Effector memory CD8-positive, alpha-beta T cell (primary cell): ENCODE measurements around the gene FMN1.

ENCODE experiments used
- ATAC-seq: fragments of 150-1000 bp; cut with Tn5 transposase; replicated peaks from 2 replicates; pipeline ENCODE4 v1.10.0; 2021; ENCODE audit warnings: mild to moderate bottlenecking, moderate library complexity
- DNase-seq, 3 experiments: peaks; one replicate each; pipeline ENCODE4 v3.0.0; 2021
- H3K27ac Mint-ChIP-seq, 2 donors: one replicate each; pipeline ENCODE4 v1.8.0; 2022; ENCODE audit warnings: mild to moderate bottlenecking in 2 of 2, mixed read lengths in 2 of 2, moderate library complexity in 2 of 2
- H3K27me3 Mint-ChIP-seq, 2 donors: one replicate each; pipeline ENCODE4 v1.8.0; 2022; ENCODE audit warnings: mixed read lengths in 2 of 2
- H3K36me3 Mint-ChIP-seq: one replicate; pipeline ENCODE4 v1.8.0; 2022; ENCODE audit warnings: mild to moderate bottlenecking, moderate library complexity, mixed read lengths; ENCODE audit not compliant: insufficient read depth
- H3K4me1 Mint-ChIP-seq, 2 donors: one replicate each; pipeline ENCODE4 v1.8.0; 2022; ENCODE audit warnings: low read depth in 2 of 2, mixed read lengths in 2 of 2
- H3K4me3 Mint-ChIP-seq, 2 donors: one replicate each; pipeline ENCODE4 v1.8.0; 2022; ENCODE audit warnings: mild to moderate bottlenecking in 2 of 2, mixed read lengths in 2 of 2, moderate library complexity in 2 of 2
- H3K9me3 Mint-ChIP-seq, 2 donors: one replicate each; pipeline ENCODE4 v1.8.0; 2022; ENCODE audit warnings: mixed read lengths in 2 of 2

The FMN1 gene

GRCh38 chr15:33055962-33056361 lies 138.6 kb downstream of the FMN1 start:
- Mint-ChIP-seq H3K27ac (no peak overlapping the region), H3K4me3 (no peak overlapping the region), H3K4me1 (peaks cover 0 to 4% of the 10 kb centered on the region in 2 donors), H3K36me3 (no peaks in the 10 kb centered on the region), H3K27me3 (no peaks in the 10 kb centered on the region), H3K9me3 (peaks cover 0 to 2% of the 10 kb centered on the region in 2 donors)
- DNase-seq: no peak
- ATAC-seq: no peak

GRCh38 chr15:33051528-33051927 lies 143.0 kb downstream of the FMN1 start:
- no peaks in the 10 kb centered on the region for H3K9me3 Mint-ChIP-seq
- no peak overlapping the region for H3K27ac Mint-ChIP-seq
- no peak for DNase-seq
- no peaks in the 10 kb centered on the region for H3K36me3 Mint-ChIP-seq
- no peak for ATAC-seq
- H3K27me3 Mint-ChIP-seq: no peaks in the 10 kb centered on the region
- no peak overlapping the region for H3K4me3 Mint-ChIP-seq
- no peaks in the 10 kb centered on the region for H3K4me1 Mint-ChIP-seq

GRCh38 chr15:33048255-33048654 lies 146.3 kb downstream of the FMN1 start:
- Mint-ChIP-seq H3K27ac (no peak overlapping the region), H3K4me3 (no peak overlapping the region), H3K27me3 (peaks cover 0 to 10% of the 10 kb centered on the region in 2 donors), H3K36me3 (no peaks in the 10 kb centered on the region), H3K9me3 (no peaks in the 10 kb centered on the region), H3K4me1 (no peaks in the 10 kb centered on the region)
- DNase-seq (no peak), ATAC-seq (no peak)

GRCh38 chr15:33047077-33047476 lies 147.4 kb downstream of the FMN1 start:
- H3K27ac Mint-ChIP-seq: no peak overlapping the region
- H3K4me1 Mint-ChIP-seq: no peaks in the 10 kb centered on the region
- peaks cover 0 to 10% of the 10 kb centered on the region in 2 donors for H3K27me3 Mint-ChIP-seq
- no peak overlapping the region for H3K4me3 Mint-ChIP-seq
- DNase-seq (no peak), ATAC-seq (no peak)
- H3K9me3 Mint-ChIP-seq: no peaks in the 10 kb centered on the region
- H3K36me3 Mint-ChIP-seq: no peaks in the 10 kb centered on the region

GRCh38 chr15:33046329-33046728 lies 148.2 kb downstream of the FMN1 start:
- ATAC-seq (no peak), DNase-seq (no peak)
- Mint-ChIP-seq H3K36me3 (no peaks in the 10 kb centered on the region), H3K4me3 (no peak overlapping the region), H3K4me1 (no peaks in the 10 kb centered on the region), H3K27ac (no peak overlapping the region), H3K27me3 (peaks cover 0 to 10% of the 10 kb centered on the region in 2 donors), H3K9me3 (no peaks in the 10 kb centered on the region)

- no peak for DNase-seq
- ATAC-seq: no peak
- Mint-ChIP-seq H3K4me3 (no peak overlapping the region), H3K27me3 (peaks cover 0 to 10% of the 10 kb centered on the region in 2 donors), H3K9me3 (no peaks in the 10 kb centered on the region), H3K36me3 (no peaks in the 10 kb centered on the region), H3K4me1 (no peaks in the 10 kb centered on the region), H3K27ac (no peak overlapping the region)
These were observed 149.3 kb downstream of the FMN1 start for GRCh38 chr15:33045066-33045810.

- ATAC-seq (no peak), DNase-seq (no peak)
- Mint-ChIP-seq H3K4me1 (no peaks in the 10 kb centered on the region), H3K27ac (no peak overlapping the region), H3K4me3 (no peak overlapping the region), H3K27me3 (peaks cover 0 to 10% of the 10 kb centered on the region in 2 donors), H3K9me3 (no peaks in the 10 kb centered on the region), H3K36me3 (no peaks in the 10 kb centered on the region)
These were observed 149.9 kb downstream of the FMN1 start for GRCh38 chr15:33044598-33044997.

GRCh38 chr15:33043636-33044035 lies 150.9 kb downstream of the FMN1 start:
- peaks cover 0 to 10% of the 10 kb centered on the region in 2 donors for H3K27me3 Mint-ChIP-seq
- H3K4me1 Mint-ChIP-seq: no peaks in the 10 kb centered on the region
- H3K4me3 Mint-ChIP-seq: no peak overlapping the region
- H3K27ac Mint-ChIP-seq: no peak overlapping the region
- no peaks in the 10 kb centered on the region for H3K36me3 Mint-ChIP-seq
- no peaks in the 10 kb centered on the region for H3K9me3 Mint-ChIP-seq
- no peak for DNase-seq
- no peak for ATAC-seq

- H3K4me3 Mint-ChIP-seq: no peak overlapping the region
- ATAC-seq: no peak
- H3K4me1 Mint-ChIP-seq: peaks cover 0 to 1% of the 10 kb centered on the region in 2 donors
- DNase-seq: no peak
- H3K27ac Mint-ChIP-seq: no peak overlapping the region
- peaks cover 0 to 10% of the 10 kb centered on the region in 2 donors for H3K27me3 Mint-ChIP-seq
- no peaks in the 10 kb centered on the region for H3K9me3 Mint-ChIP-seq
- no peaks in the 10 kb centered on the region for H3K36me3 Mint-ChIP-seq
These were observed 154.0 kb downstream of the FMN1 start for GRCh38 chr15:33040496-33040895.

- Mint-ChIP-seq H3K27ac (no peak overlapping the region), H3K4me1 (peaks cover 0 to 5% of the 10 kb centered on the region in 2 donors), H3K4me3 (no peak overlapping the region), H3K9me3 (peaks cover 0 to 5% of the 10 kb centered on the region in 2 donors), H3K36me3 (no peaks in the 10 kb centered on the region), H3K27me3 (no peaks in the 10 kb centered on the region)
- DNase-seq (no peak), ATAC-seq (no peak)
These were observed 159.9 kb downstream of the FMN1 start for GRCh38 chr15:33034588-33034987.

- peaks cover 0 to 9% of the 10 kb centered on the region in 2 donors for H3K4me1 Mint-ChIP-seq
- peaks cover 0 to 5% of the 10 kb centered on the region in 2 donors for H3K9me3 Mint-ChIP-seq
- no peaks in the 10 kb centered on the region for H3K36me3 Mint-ChIP-seq
- ATAC-seq: no peak
- no peaks in the 10 kb centered on the region for H3K27me3 Mint-ChIP-seq
- no peak overlapping the region for H3K27ac Mint-ChIP-seq
- no peak for DNase-seq
- no peak overlapping the region for H3K4me3 Mint-ChIP-seq
These were observed 162.5 kb downstream of the FMN1 start for GRCh38 chr15:33032053-33032452.

GRCh38 chr15:33031324-33031821 lies 163.1 kb downstream of the FMN1 start:
- Mint-ChIP-seq H3K9me3 (peaks cover 0 to 5% of the 10 kb centered on the region in 2 donors), H3K4me1 (peaks cover 0 to 9% of the 10 kb centered on the region in 2 donors), H3K27me3 (no peaks in the 10 kb centered on the region), H3K27ac (peak overlapping the region in 1 of 2 donors; percentile 20), H3K36me3 (no peaks in the 10 kb centered on the region), H3K4me3 (no peak overlapping the region)
- ATAC-seq: no peak
- no peak for DNase-seq

- Mint-ChIP-seq H3K4me1 (peaks cover 0 to 7% of the 10 kb centered on the region in 2 donors), H3K9me3 (peaks cover 0 to 5% of the 10 kb centered on the region in 2 donors), H3K36me3 (no peaks in the 10 kb centered on the region), H3K27me3 (no peaks in the 10 kb centered on the region), H3K4me3 (no peak overlapping the region), H3K27ac (no peak overlapping the region)
- ATAC-seq: no peak
- DNase-seq: no peak
These were observed 164.2 kb downstream of the FMN1 start for GRCh38 chr15:33030315-33030714.

- peaks cover 0 to 6% of the 10 kb centered on the region in 2 donors for H3K4me1 Mint-ChIP-seq
- H3K9me3 Mint-ChIP-seq: peaks cover 0 to 5% of the 10 kb centered on the region in 2 donors
- no peaks in the 10 kb centered on the region for H3K36me3 Mint-ChIP-seq
- no peaks in the 10 kb centered on the region for H3K27me3 Mint-ChIP-seq
- H3K4me3 Mint-ChIP-seq: no peak overlapping the region
- H3K27ac Mint-ChIP-seq: peak overlapping the region in 1 of 2 donors; percentile 52
- ATAC-seq (no peak), DNase-seq (no peak)
These were observed 165.3 kb downstream of the FMN1 start for GRCh38 chr15:33029109-33029652.
